ENCODE results near the gene PDE4DIP.
"Not testable (repeated sequence)": the region's sequence is repeated elsewhere in the genome, so short reads cannot be mapped to it uniquely, and the experiment has no call there.

PDE4DIP gene

GRCh38 chr1:148969126-148969525, 124.9 kb downstream of the PDE4DIP start:
- ATAC-seq, H3K27me3 Mint-ChIP-seq, H3K4me1 Mint-ChIP-seq, H3K9me3 Mint-ChIP-seq, H3K27ac Mint-ChIP-seq, DNase-seq, H3K4me3 Mint-ChIP-seq: not testable (repeated sequence)

- Mint-ChIP-seq H3K27ac (peak overlapping the region; percentile 67 to 68), H3K4me3 (peak overlapping the region; percentile 57 to 60), H3K4me1 (peaks cover 12% of the 10 kb centered on the region)
- H3K27me3 Mint-ChIP-seq, DNase-seq, H3K9me3 Mint-ChIP-seq: not testable (repeated sequence)
- ATAC-seq: peak; percentile 77
These were observed 131.2 kb downstream of the PDE4DIP start for GRCh38 chr1:148975453-148975852.

DNA sequence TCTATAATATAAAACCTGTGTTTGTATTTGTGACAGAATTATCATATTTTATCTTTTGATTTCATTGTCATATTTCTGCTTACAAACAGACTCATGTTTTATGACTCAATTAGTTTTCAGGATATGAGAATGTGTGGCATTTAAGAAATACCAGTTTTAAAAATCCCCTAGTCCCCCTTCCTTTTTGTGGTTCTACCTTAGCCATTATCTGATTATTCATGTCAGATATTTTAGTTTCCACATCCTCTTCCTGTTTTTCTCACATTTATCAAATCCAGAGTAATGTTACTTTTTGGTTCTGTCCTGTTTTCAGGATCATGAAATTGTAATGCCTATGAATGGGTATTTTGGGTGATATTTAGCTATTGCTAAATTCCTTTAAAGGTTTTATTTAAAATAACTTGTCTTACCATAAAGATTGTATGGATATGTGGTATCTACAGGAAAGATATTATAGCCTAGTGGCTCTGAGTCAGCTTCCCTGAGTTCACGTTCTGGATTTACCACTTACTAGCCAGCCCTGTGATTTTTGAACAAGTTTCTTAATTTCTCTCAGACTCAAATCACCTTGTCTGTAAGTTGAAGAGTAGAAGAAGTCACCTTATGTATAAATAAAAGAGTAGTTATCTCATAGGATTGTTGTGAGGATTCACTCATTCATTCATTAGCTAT, 131.8 kb downstream of the PDE4DIP start:
- not testable (repeated sequence) for DNase-seq, H3K9me3 Mint-ChIP-seq, H3K27me3 Mint-ChIP-seq
- Mint-ChIP-seq H3K4me3 (peak overlapping the region; percentile 57 to 60), H3K4me1 (peaks cover 12% of the 10 kb centered on the region), H3K27ac (peak overlapping the region; percentile 71 to 89)
- peak; percentile 95 for ATAC-seq

- H3K4me1 Mint-ChIP-seq: peaks cover 12% of the 10 kb centered on the region
- not testable (repeated sequence) for H3K9me3 Mint-ChIP-seq, H3K27ac Mint-ChIP-seq, H3K27me3 Mint-ChIP-seq, ATAC-seq, DNase-seq, H3K4me3 Mint-ChIP-seq
These were observed 133.6 kb downstream of the PDE4DIP start for GRCh38 chr1:148977785-148978184.

GRCh38 chr1:148989378-148989777, 145.2 kb downstream of the PDE4DIP start:
- H3K27me3 Mint-ChIP-seq: peaks cover 12% of the 10 kb centered on the region
- H3K9me3 Mint-ChIP-seq, H3K4me3 Mint-ChIP-seq, H3K4me1 Mint-ChIP-seq, DNase-seq, ATAC-seq, H3K27ac Mint-ChIP-seq: not testable (repeated sequence)

- H3K9me3 Mint-ChIP-seq, H3K4me1 Mint-ChIP-seq, H3K27ac Mint-ChIP-seq, ATAC-seq, H3K4me3 Mint-ChIP-seq, DNase-seq: not testable (repeated sequence)
- peaks cover 12% of the 10 kb centered on the region for H3K27me3 Mint-ChIP-seq
These were observed 146.1 kb downstream of the PDE4DIP start for GRCh38 chr1:148990233-148990788.

- not testable (repeated sequence) for ATAC-seq, H3K27ac Mint-ChIP-seq, DNase-seq, H3K4me1 Mint-ChIP-seq, H3K9me3 Mint-ChIP-seq, H3K4me3 Mint-ChIP-seq
- peaks cover 12% of the 10 kb centered on the region for H3K27me3 Mint-ChIP-seq
These were observed 147.6 kb downstream of the PDE4DIP start for GRCh38 chr1:148991818-148992217.

DNA sequence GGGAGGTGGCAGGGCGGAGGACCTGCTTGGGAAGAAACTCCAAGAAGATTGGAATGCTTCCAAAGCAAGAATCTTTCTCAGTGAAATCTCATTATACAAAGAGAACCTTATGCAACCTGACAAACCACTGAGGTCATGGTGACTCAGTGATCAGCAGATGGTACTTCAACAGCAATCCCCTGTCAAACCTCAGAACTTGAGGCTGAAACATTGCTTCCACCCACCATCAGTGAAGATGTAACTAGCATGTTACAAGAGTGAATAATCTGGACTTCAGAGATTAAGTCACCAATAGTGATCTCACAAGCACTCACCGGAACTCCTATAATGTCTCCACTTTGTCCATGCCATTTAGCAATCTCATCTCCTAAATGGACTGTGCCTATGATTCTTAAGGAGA, 148.1 kb downstream of the PDE4DIP start:
- ATAC-seq: peak; percentile 98
- not testable (repeated sequence) for DNase-seq, H3K27ac Mint-ChIP-seq, H3K9me3 Mint-ChIP-seq, H3K4me1 Mint-ChIP-seq, H3K4me3 Mint-ChIP-seq
- peaks cover 12% of the 10 kb centered on the region for H3K27me3 Mint-ChIP-seq

GRCh38 chr1:148996449-148997224, 152.4 kb downstream of the PDE4DIP start:
- not testable (repeated sequence) for H3K9me3 Mint-ChIP-seq, H3K27ac Mint-ChIP-seq, DNase-seq, ATAC-seq, H3K27me3 Mint-ChIP-seq, H3K4me1 Mint-ChIP-seq, H3K4me3 Mint-ChIP-seq

GRCh38 chr1:148997405-148997804, 153.2 kb downstream of the PDE4DIP start:
- H3K4me1 Mint-ChIP-seq, DNase-seq, H3K27ac Mint-ChIP-seq, ATAC-seq, H3K27me3 Mint-ChIP-seq, H3K4me3 Mint-ChIP-seq, H3K9me3 Mint-ChIP-seq: not testable (repeated sequence)

DNA sequence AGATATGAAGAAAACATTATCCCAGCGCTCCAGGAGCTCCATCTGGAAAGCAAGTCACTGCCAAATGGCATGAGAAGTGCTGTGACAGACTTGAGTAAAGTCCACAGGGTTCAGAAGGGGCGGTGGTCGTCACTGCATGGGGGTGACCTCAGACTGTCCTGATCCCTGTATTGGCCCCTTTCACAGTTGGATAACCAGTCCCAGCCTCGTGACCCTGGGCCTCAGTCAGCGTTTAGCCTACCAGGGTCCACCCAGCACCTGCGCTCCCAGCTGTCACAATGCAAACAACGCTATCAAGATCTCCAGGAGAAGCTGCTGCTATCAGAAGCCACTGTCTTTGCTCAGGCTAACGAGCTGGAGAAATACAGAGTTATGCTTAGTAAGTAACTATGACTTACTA, 158.4 kb downstream of the PDE4DIP start:
- not testable (repeated sequence) for H3K4me3 Mint-ChIP-seq, H3K4me1 Mint-ChIP-seq, ATAC-seq

DNA sequence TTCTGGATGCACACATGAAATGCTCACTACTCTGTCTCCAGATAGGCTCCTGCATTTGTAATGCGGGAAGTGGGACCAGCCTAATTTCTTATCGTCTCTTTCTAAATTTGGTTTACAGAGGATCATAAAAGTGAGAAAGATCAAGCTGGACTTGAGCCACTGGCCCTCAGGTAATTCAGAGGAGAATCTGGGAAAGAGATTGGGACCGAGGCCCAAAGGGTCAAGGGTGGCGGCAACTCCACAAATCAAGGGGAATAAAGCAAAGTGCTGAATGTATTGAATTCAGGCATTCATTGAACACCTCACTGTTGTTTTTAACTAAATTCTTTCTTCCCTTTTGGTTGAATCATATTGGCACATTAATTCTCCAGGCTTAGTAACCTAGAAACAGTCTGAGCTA, 164.1 kb downstream of the PDE4DIP start:
- ATAC-seq, H3K4me3 Mint-ChIP-seq, H3K27ac Mint-ChIP-seq, H3K4me1 Mint-ChIP-seq, H3K27me3 Mint-ChIP-seq, H3K9me3 Mint-ChIP-seq, DNase-seq: not testable (repeated sequence)

More for the DNA sequence above, 158.4 kb downstream of the PDE4DIP start:
- DNase-seq, H3K9me3 Mint-ChIP-seq, H3K27me3 Mint-ChIP-seq, H3K27ac Mint-ChIP-seq: not testable (repeated sequence)

DNA sequence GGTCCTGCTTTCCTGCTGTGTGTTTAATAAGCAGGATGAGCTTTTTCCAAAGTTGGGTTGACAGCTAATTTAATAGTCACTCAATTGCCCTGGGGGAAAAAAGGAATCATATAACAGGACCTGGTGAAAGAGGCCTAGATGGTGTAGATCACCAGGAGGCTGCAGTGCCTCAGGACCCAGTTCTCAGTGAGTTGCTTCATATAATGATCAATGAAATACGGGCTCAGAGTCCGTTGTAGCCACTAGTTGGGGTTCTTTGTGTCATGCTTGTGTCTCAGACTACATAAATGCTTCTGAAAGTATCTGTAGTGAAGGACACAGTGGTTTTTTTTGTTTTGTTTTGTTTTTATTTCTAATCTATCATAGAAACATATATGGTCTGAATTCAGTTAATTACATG, 164.5 kb downstream of the PDE4DIP start:
- ATAC-seq, H3K27me3 Mint-ChIP-seq, H3K4me1 Mint-ChIP-seq, H3K27ac Mint-ChIP-seq, DNase-seq, H3K9me3 Mint-ChIP-seq, H3K4me3 Mint-ChIP-seq: not testable (repeated sequence)

GRCh38 chr1:149009761-149010160, 165.5 kb downstream of the PDE4DIP start:
- DNase-seq, H3K4me1 Mint-ChIP-seq, ATAC-seq, H3K27ac Mint-ChIP-seq, H3K4me3 Mint-ChIP-seq, H3K9me3 Mint-ChIP-seq, H3K27me3 Mint-ChIP-seq: not testable (repeated sequence)

GRCh38 chr1:149012599-149012998, 168.4 kb downstream of the PDE4DIP start:
- ATAC-seq, H3K27ac Mint-ChIP-seq, H3K9me3 Mint-ChIP-seq, DNase-seq, H3K4me3 Mint-ChIP-seq, H3K4me1 Mint-ChIP-seq, H3K27me3 Mint-ChIP-seq: not testable (repeated sequence)

DNA sequence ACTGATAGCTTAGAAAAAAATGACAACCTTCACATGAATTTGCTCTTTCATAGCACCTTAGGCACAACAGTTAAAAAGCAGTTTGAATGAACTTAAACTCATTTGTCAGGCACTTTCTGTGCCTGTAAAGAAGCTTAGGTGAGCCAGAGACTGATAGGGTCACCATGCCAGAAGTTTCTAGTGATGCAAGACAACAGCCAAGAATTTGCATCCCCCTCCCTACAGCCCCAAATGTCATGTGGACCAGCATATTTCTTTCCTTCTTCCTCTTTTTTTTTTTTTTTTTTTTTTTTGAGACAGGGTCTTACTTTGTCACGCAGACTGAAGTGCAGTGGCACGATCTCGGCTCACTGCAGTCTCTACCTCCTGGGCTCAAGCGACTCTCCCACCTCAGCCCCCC, 169.3 kb downstream of the PDE4DIP start:
- DNase-seq, H3K27ac Mint-ChIP-seq, H3K27me3 Mint-ChIP-seq, H3K4me1 Mint-ChIP-seq, ATAC-seq, H3K4me3 Mint-ChIP-seq, H3K9me3 Mint-ChIP-seq: not testable (repeated sequence)

Data from stimulated activated naive CD8-positive, alpha-beta T cell treated with anti-CD3 and anti-CD28 coated beads, Interleukin-15, amount 100 ng/mL, for 72 hours (primary cell).